GM13977 (cell line): Measurements from ENCODE around the gene AMER2.

Experiments
- DNase-seq: peaks from one replicate; pipeline ENCODE4 v3.0.0; 2012; ENCODE audit warnings: low spot score
- CTCF ChIP-seq: IDR thresholded peaks from 2 replicates; pipeline ENCODE4 v1.5.1; 2012; ENCODE audit warnings: mild to moderate bottlenecking, control low read depth; ENCODE audit not compliant: insufficient read depth; ENCODE audit errors: extremely low read depth, missing control alignments
- in situ Hi-C: fragments of 300-500 bp; cut with MboI; formaldehyde crosslinking; loops from one replicate; pipeline ENCODE4 v1.12.0; 2022; ENCODE audit warnings: low sequenced_read_pairs, low pct_unique_long_range_greater_than_20kb, mixed read lengths, inconsistent platforms; ENCODE audit not compliant: unreplicated experiment

The AMER2 gene

GRCh38 chr13:25171170-25171516 is 945 bp downstream of the AMER2 start:
- in situ Hi-C loops: no loop called here
- DNase-seq: no peak
- TF ChIP-seq CTCF: no peak

DNA sequence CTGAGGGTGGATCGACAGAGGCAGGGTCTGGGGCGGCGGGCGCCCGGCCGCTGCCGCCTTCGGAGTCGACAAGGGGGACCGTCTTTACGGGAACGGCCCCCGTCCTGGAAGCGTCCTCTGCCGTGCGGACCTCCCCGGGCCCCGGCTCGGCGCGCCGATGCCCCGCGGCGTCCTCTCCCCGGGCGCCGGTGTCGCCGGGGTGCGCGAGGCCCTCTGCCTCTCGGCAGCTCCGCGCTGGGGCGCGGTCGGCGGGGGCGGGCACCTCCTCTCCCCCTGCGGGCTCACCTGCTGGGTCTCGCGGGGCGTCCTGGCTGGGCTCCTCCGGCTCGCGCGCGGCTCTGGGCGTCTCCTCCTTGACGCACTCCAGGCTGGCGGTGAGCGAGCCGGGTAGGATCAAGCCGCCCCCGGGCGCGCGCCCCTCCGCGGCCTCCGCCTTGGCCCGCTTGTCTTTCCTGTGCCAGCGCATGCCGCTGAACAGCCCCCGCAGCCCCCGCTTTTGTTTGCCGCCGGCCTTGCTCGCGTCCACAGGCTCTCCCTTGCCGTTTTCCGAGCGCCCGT is 1.5 kb downstream of the AMER2 start:
- in situ Hi-C loops: no loop called here
- no peak for TF ChIP-seq CTCF
- DNase-seq: peak; percentile 52

GRCh38 chr13:25169951-25170553 is 2.0 kb downstream of the AMER2 start:
- TF ChIP-seq CTCF: no peak
- in situ Hi-C loops: no loop called here
- DNase-seq: no peak

DNA sequence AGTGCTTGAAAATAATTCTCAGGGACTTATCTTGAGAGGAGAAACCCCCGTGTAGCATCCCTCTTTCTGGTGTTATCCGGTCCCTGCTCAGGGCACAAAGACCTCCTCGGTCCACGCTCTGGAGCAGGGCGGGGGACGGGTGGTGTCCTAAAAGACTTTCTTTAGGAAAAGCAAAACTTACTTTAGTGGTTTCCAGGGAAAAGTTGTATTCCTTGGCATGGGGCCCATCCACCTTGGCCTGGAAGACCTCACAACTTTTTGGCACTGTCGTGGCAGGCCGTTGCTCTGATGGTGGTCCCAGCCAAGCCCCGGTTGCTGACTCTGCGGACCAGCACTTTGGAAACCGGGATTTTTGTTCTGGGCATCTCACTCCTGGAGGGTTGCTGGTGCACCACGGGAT is 2.7 kb downstream of the AMER2 start:
- DNase-seq: no peak
- in situ Hi-C loops: no loop called here
- no peak for TF ChIP-seq CTCF

- no peak for DNase-seq
- no peak for TF ChIP-seq CTCF
- in situ Hi-C loops: no loop called here
Measured at GRCh38 chr13:25168790-25169189, 3.3 kb downstream of the AMER2 start.

DNA sequence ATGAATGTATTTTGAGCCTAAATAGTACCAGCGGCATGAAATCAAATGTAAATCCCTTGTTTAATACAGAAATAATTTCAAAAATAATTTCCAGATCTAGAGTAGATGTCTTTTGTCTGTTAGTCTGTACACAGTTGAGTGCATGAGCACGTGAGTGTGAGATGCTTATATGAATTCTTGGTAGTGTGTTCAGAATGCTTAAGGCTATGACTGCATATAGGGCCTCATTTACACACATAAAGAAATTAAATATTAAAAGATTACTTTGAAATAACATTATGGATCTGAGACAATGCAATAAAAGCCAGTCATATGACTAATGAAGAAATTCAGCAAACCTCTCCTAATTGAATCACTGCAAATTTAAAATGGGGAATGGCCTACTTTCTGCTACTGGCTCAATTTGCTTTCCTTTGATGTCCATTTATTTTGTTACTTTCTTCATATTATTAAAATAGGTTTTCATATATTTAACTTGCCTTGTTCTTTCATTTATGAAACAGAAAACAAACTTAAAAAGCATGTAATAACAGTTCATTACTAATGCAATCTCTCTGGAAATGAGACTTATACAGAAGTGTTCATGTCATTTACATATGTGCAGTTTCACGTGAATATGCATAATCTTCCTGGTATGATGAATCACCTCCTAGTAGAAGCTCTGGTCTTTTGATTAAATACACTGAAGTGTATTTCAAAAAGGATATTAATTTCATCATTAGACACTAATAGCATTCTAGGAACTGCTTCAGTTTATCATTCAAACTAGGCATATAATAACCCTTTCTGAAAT is 4.5 kb downstream of the AMER2 start:
- DNase-seq: no peak
- TF ChIP-seq CTCF: no peak
- in situ Hi-C loops: no loop called here
